GM12878 (cell line): Measurements from ENCODE around the gene TUBB. TPM values are rescaled to one million over a fixed set of nuclear protein-coding genes. Genes with fewer than 3 reads are reported as not detected.

Experiments
- ATAC-seq: fragments of 200-7000 bp; cut with Tn5 transposase; 3 replicates; pipeline ENCODE4 v1.9.1; 2020; ENCODE audit warnings: mild to moderate bottlenecking, moderate library complexity
- BruUV-seq: library from RNA; stranded (reverse); fragments of 400-500 nt; replicated peaks from 2 replicates; lab custom pipeline; 2021; lab: Mats Ljungman, UMichigan
- CTCF ChIA-PET: fragments of 300-600 bp; sonication (Branson Sonifier 250); formaldehyde crosslinking; extraction: SDS; loops from one replicate; lab custom pipeline; 2021; ENCODE audit warnings: inconsistent platforms; lab: Yijun Ruan, JAX
- POLR2A ChIA-PET: fragments of 350-600 bp; formaldehyde crosslinking; extraction: SDS; loops from one replicate; lab custom pipeline; 2021; ENCODE audit warnings: inconsistent platforms; lab: Charles Lee
- RAD21 ChIA-PET: fragments of 300-600 bp; sonication (Branson Sonifier 250); formaldehyde crosslinking; loops from one replicate; lab custom pipeline; 2023; ENCODE audit warnings: antibody characterized with exemption; ENCODE audit not compliant: unreplicated experiment; lab: Charles Lee
- SMC1A ChIA-PET: fragments of 300-600 bp; sonication (Branson Sonifier 250); formaldehyde crosslinking; loops from one replicate; lab custom pipeline; 2023; ENCODE audit not compliant: unreplicated experiment, uncharacterized antibody; lab: Charles Lee
- DNase-seq: peaks from one replicate; pipeline ENCODE4 v3.0.0-alpha.2; 2011; ENCODE audit warnings: low read depth, low spot score
- FAIRE-seq: peaks from 3 replicates; lab custom pipeline; 2011; peaks lifted over from hg19 to GRCh38; lab: Jason Lieb, UNC
- H2AFZ ChIP-seq: 2 replicates; pipeline ENCODE4 v1.6.0; 2011; ENCODE audit warnings: low read depth, low read length, control low read depth; ENCODE audit not compliant: control insufficient read depth
- H3K27ac ChIP-seq: 2 replicates; pipeline ENCODE4 v1.5.1; 2011; ENCODE audit warnings: control low read depth; ENCODE audit not compliant: control insufficient read depth, insufficient read depth
- H3K27me3 ChIP-seq, 2 experiments: replicated peaks in 1 of 2; 2 replicates each; pipeline versions ENCODE4 v1.6.0 to v1.6.1; 2011; ENCODE audit warnings: low read length in 1 of 2; ENCODE audit not compliant: control insufficient read depth in 2 of 2, insufficient read depth in 2 of 2
- H3K36me3 ChIP-seq, 2 experiments: 2 replicates each; pipeline ENCODE4 v1.5.1; 2011; ENCODE audit warnings: low read length in 1 of 2; ENCODE audit not compliant: control insufficient read depth in 2 of 2, insufficient read depth in 2 of 2
- H3K4me1 ChIP-seq: 2 replicates; pipeline ENCODE4 v1.6.1; 2011; ENCODE audit warnings: mild to moderate bottlenecking, low read length, moderate library complexity, mixed read lengths; ENCODE audit not compliant: control insufficient read depth, insufficient read depth
- H3K4me2 ChIP-seq: 2 replicates; pipeline ENCODE4 v1.6.0; 2011; ENCODE audit warnings: control low read depth; ENCODE audit not compliant: control insufficient read depth, insufficient read depth
- H3K4me3 ChIP-seq: fragments of 200-600 bp; sonication (generic); 2 replicates; pipeline ENCODE4 v1.5.1; 2016
- H3K79me2 ChIP-seq: 2 replicates; pipeline ENCODE4 v1.6.0; 2011; ENCODE audit warnings: low read length; ENCODE audit not compliant: control insufficient read depth, insufficient read depth
- H3K9ac ChIP-seq: 2 replicates; pipeline ENCODE4 v1.8.0; 2011; ENCODE audit warnings: low read length, control low read depth, mixed read lengths; ENCODE audit not compliant: control insufficient read depth, insufficient read depth
- H3K9me3 ChIP-seq: replicated peaks from 3 replicates; pipeline ENCODE4 v1.5.1; 2011; ENCODE audit warnings: mild to moderate bottlenecking, low read length; ENCODE audit not compliant: control insufficient read depth, insufficient read depth
- H4K20me1 ChIP-seq: 2 replicates; pipeline ENCODE4 v1.6.0; 2011; ENCODE audit not compliant: control insufficient read depth, insufficient read depth
- CBFB ChIP-seq: IDR thresholded peaks from 2 replicates; pipeline ENCODE4 v1.6.1; 2016; ENCODE audit warnings: antibody characterized with exemption, low read depth
- CREM ChIP-seq: IDR thresholded peaks from 2 replicates; pipeline ENCODE4 v1.6.1; 2014; ENCODE audit warnings: antibody characterized with exemption, low read depth
- CTCF ChIP-seq, 3 experiments: IDR thresholded peaks in 2 of 3; conservative IDR thresholded peaks in 1 of 3; 2 replicates each; pipeline ENCODE4 v1.5.1; 2011; ENCODE audit warnings: low read depth in 3 of 3, low read length in 3 of 3, mild to moderate bottlenecking in 3 of 3, control low read depth in 2 of 3, moderate library complexity in 2 of 3, inconsistent platforms in 1 of 3, mixed read lengths in 1 of 3; ENCODE audit not compliant: control insufficient read depth in 2 of 3, insufficient read depth in 1 of 3; ENCODE audit errors: extremely low read depth in 1 of 3
- EGR1 ChIP-seq, 2 experiments: IDR thresholded peaks; 1 replicate in 1 of 2; 2 replicates in 1 of 2; pipeline ENCODE4 v1.6.1; 2011 to 2012; ENCODE audit warnings: low read depth in 2 of 2, low read length in 2 of 2, borderline replicate concordance in 1 of 2, mild to moderate bottlenecking in 1 of 2, moderate library complexity in 1 of 2
- FOXK2 ChIP-seq: fragments of 450-650 bp; IDR thresholded peaks from 2 replicates; pipeline ENCODE4 v1.6.1; 2017; ENCODE audit warnings: mild to moderate bottlenecking, moderate library complexity
- FOXM1 ChIP-seq: IDR thresholded peaks from 2 replicates; pipeline ENCODE4 v1.6.1; 2012; ENCODE audit warnings: low read depth, mild to moderate bottlenecking, inconsistent platforms, low read length, moderate library complexity
- GATAD2B ChIP-seq: fragments of 450-650 bp; conservative IDR thresholded peaks from 2 replicates; pipeline ENCODE4 v1.6.1; 2017; ENCODE audit warnings: low read depth, mild to moderate bottlenecking, moderate library complexity
- IKZF1 ChIP-seq: fragments of 450-650 bp; conservative IDR thresholded peaks from 2 replicates; pipeline ENCODE4 v1.6.1; 2017; ENCODE audit warnings: antibody characterized with exemption, mild to moderate bottlenecking
- MEF2B ChIP-seq: fragments of 450-650 bp; IDR thresholded peaks from 2 replicates; pipeline ENCODE4 v1.6.1; 2018; ENCODE audit warnings: mild to moderate bottlenecking, moderate library complexity; ENCODE audit not compliant: partially characterized antibody, poor library complexity, severe bottlenecking
- MYC ChIP-seq: IDR thresholded peaks from 2 replicates; pipeline ENCODE4 v1.6.1; 2011; ENCODE audit warnings: mild to moderate bottlenecking, low read length, moderate library complexity, inconsistent platforms; ENCODE audit not compliant: insufficient read depth, insufficient replicate concordance, insufficient read length, severe bottlenecking
- NFIC ChIP-seq: IDR thresholded peaks from 2 replicates; pipeline ENCODE4 v1.6.1; 2012; ENCODE audit warnings: low read depth, mild to moderate bottlenecking, inconsistent platforms, low read length, moderate library complexity
- NKRF ChIP-seq: fragments of 450-650 bp; conservative IDR thresholded peaks from 2 replicates; pipeline ENCODE4 v1.6.1; 2017; ENCODE audit warnings: mild to moderate bottlenecking, moderate library complexity
- NR2C1 ChIP-seq: fragments of 450-650 bp; IDR thresholded peaks from 2 replicates; pipeline ENCODE4 v1.6.1; 2017; ENCODE audit warnings: antibody characterized with exemption, mild to moderate bottlenecking, moderate library complexity
- POU2F2 ChIP-seq: IDR thresholded peaks from 3 replicates; pipeline ENCODE4 v1.6.1; 2011; ENCODE audit warnings: low read depth, mild to moderate bottlenecking, low read length, borderline replicate concordance
- RFX5 ChIP-seq: IDR thresholded peaks from 2 replicates; pipeline ENCODE4 v1.6.1; 2011; ENCODE audit warnings: low read depth, low read length, improper control_type of control experiment
- SMARCA5 ChIP-seq: fragments of 450-650 bp; IDR thresholded peaks from 2 replicates; pipeline ENCODE4 v1.6.1; 2017; ENCODE audit warnings: mild to moderate bottlenecking
- SMC3 ChIP-seq: IDR thresholded peaks from 2 replicates; pipeline ENCODE4 v1.6.1; 2011; ENCODE audit warnings: low read length, improper control_type of control experiment, borderline replicate concordance
- ZNF274 ChIP-seq: IDR thresholded peaks from one replicate; pipeline ENCODE4 v1.8.0; 2011; ENCODE audit not compliant: insufficient read length, insufficient read depth
- ZSCAN29 ChIP-seq: fragments of 450-650 bp; IDR thresholded peaks from 2 replicates; pipeline ENCODE4 v1.6.1; 2017; ENCODE audit warnings: mild to moderate bottlenecking, moderate library complexity
- WGBS: methylation state at CpG from one replicate; pipeline ENCODE4 v1.1.6; 2016; ENCODE audit warnings: low lambda C conversion rate; ENCODE audit not compliant: insufficient replicate concordance, insufficient coverage; ENCODE audit errors: missing lambda C conversion rate; 5-methylcytosine and 5-hydroxymethylcytosine counted together
- in situ Hi-C: fragments of 300-500 bp; cut with MboI; formaldehyde crosslinking; loops from 9 replicates; pipeline ENCODE4 v1.14.3; 2018; ENCODE audit warnings: mixed read lengths
- intact Hi-C: fragments of 100-400 bp; cut with micrococcal nuclease; formaldehyde crosslinking; loops from one replicate; pipeline ENCODE4 v1.14.2; 2022; ENCODE audit not compliant: unreplicated experiment
- polyA plus RNA-seq, 11 experiments: library from polyadenylated mRNA; depleted of rRNA in 4 of 11; unstranded in 6 of 11; stranded (reverse) in 5 of 11; fragments of >200 nt; fragmentation: Nextera tagmentation in 4 of 11; fragmentation: Illumina TruSeq in 1 of 11; extraction: Ambion mirVana in 4 of 11; extraction: Trizol in 1 of 11; gene quantifications; 1 replicate in 1 of 11; 2 replicates in 10 of 11; pipeline versions ENCODE4 v1.2.1 to v1.2.3, GENCODE V29; 2011 to 2016; ENCODE audit warnings: inconsistent platforms in 2 of 11, missing spikeins in 2 of 11, low read depth in 1 of 11
- total RNA-seq, 4 experiments: library from RNA; depleted of rRNA in 3 of 4; stranded (reverse); fragments of >200 nt in 3 of 4; fragmentation: Illumina TruSeq in 1 of 4; extraction: Trizol in 1 of 4; gene quantifications; 2 replicates each; pipeline versions ENCODE4 v1.2.1 to v1.2.3, GENCODE V29; 2013 to 2021

TUBB gene
- total and polyA plus RNA-seq, 10 of the 15 experiments (the other 5 are each of a cell fraction or from before 2014, with no cell fraction given): 1,039 to 3,052 (median 1,656) TPM

- peak; percentile 80 for FAIRE-seq
- POLR2A ChIA-PET: interaction anchor here (0.6 to 9.5 kb wide), 11 partner anchors 11 to 206 kb away, joined by 3 to 200 read pairs (median 3); partner anchors contain the start of genes ABCF1, DDR1, MDC1 and MRPS18B
- TF ChIP-seq RFX5: no peak
- no peak for TF ChIP-seq FOXK2
- no peak for TF ChIP-seq FOXM1
- 0 out of 3 replicates have a peak, but pooled peaks have one; percentile 24 for TF ChIP-seq POU2F2
- peak; percentile 58 for TF ChIP-seq IKZF1
- TF ChIP-seq NFIC: no peak
- peak; percentile 65 for TF ChIP-seq NKRF
- peak in 1 of 2 experiments; percentile 93; a peak in 2 of 3 replicates for TF ChIP-seq EGR1 (IDR thresholded peaks at IDR 0.05; ENCODE audit: borderline replicate concordance in 1 of 2, low read depth in 2 of 2, low read length in 2 of 2)
- TF ChIP-seq ZSCAN29: no peak
- TF ChIP-seq GATAD2B: no peak
- TF ChIP-seq CBFB: peak; percentile 89
- TF ChIP-seq MYC: no peak
- no peak for TF ChIP-seq NR2C1
- peak; percentile 97 for TF ChIP-seq SMC3
- peak; percentile 97 to 98 (median 98); a peak in 5 of 6 replicates for TF ChIP-seq CTCF (IDR thresholded peaks at IDR 0.05 in 2 of 3, conservative IDR thresholded peaks at IDR 0.05 in 1 of 3; ENCODE audit: control insufficient read depth in 2 of 3, extremely low read depth in 1 of 3, insufficient read depth in 1 of 3, low read depth in 3 of 3, low read length in 3 of 3)
- peak; percentile 92 for TF ChIP-seq SMARCA5
- no peak for TF ChIP-seq MEF2B
- no peak for TF ChIP-seq ZNF274
- TF ChIP-seq CREM: 0 out of 2 replicates have a peak, but pooled peaks have one; percentile 10
Measured at GRCh38 chr6:30678964-30679726, 41.0 kb upstream of the TUBB start.

More at GRCh38 chr6:30678964-30679726, 41.0 kb upstream of the TUBB start:
- Histone ChIP-seq H3K9me3 (no peaks in the 10 kb centered on the region), H3K4me3 (peak overlapping the region; percentile 100), H3K79me2 (peaks cover 58% of the 10 kb centered on the region), H3K9ac (peak overlapping the region; percentile 73), H2AFZ (no peak overlapping the region), H3K27me3 (no peaks in the 10 kb centered on the region), H3K4me1 (peaks cover 8% of the 10 kb centered on the region), H3K27ac (peak overlapping the region; percentile 65), H3K36me3 (peaks cover 10 to 24% of the 10 kb centered on the region in 2 experiments), H3K4me2 (peak overlapping the region; percentile 89), H4K20me1 (peaks cover 5% of the 10 kb centered on the region; the same call in 1 of the 2 replicates)
- SMC1A ChIA-PET: interaction anchor here (0.6 to 11.3 kb wide), 17 partner anchors 9 to 401 kb away, joined by 3 to 265 read pairs (median 4); partner anchors contain the start of genes MDC1, MRPS18B, NRM and TUBB
- ATAC-seq (peak; percentile 79), DNase-seq (no peak)
- CTCF ChIA-PET: interaction anchor here (0.6 to 9.5 kb wide), 37 partner anchors 9 to 485 kb away, joined by 3 to 487 read pairs (median 4); partner anchors contain the start of genes FLOT1, MDC1, NRM and TUBB
- in situ Hi-C loops: no loop called here
- intact Hi-C loops: loop anchor here (1.0 to 2.0 kb wide), 2 partner anchors 43 to 52 kb away; no protein-coding TSS in a partner anchor
- WGBS: 1% methylated on average over 23 of the region's 31 CpGs
- no TSS peak for BruUV-seq
- RAD21 ChIA-PET: interaction anchor here (0.7 to 14.2 kb wide), 23 partner anchors 9 to 408 kb away, joined by 3 to 232 read pairs (median 4); partner anchors contain the start of genes ABCF1, MDC1, NRM and TUBB
